IMR-90 (cell line): ENCODE results near the gene GNAT2. TPM values are rescaled to one million over a fixed set of nuclear protein-coding genes. Genes with fewer than 3 reads are reported as not detected.

ENCODE experiments used
- ATAC-seq: fragments of 200-7000 bp; cut with Tn5 transposase; 2 replicates; pipeline ENCODE4 v1.9.1; 2020; ENCODE audit warnings: low read depth, mild to moderate bottlenecking, moderate library complexity
- BruUV-seq: library from RNA; stranded (reverse); fragments of 400-500 nt; replicated peaks from 2 replicates; lab custom pipeline; 2021; lab: Mats Ljungman, UMichigan
- CTCF ChIA-PET: fragments of 300-600 bp; formaldehyde crosslinking; extraction: SDS; loops from one replicate; lab custom pipeline; 2021; ENCODE audit warnings: antibody characterized with exemption; lab: Yijun Ruan, JAX
- POLR2A ChIA-PET: fragments of 300-600 bp; sonication (Branson Sonifier 250); formaldehyde crosslinking; loops from one replicate; lab custom pipeline; 2022; ENCODE audit warnings: antibody characterized with exemption; ENCODE audit not compliant: unreplicated experiment; lab: Charles Lee
- DNase-seq: peaks from one replicate; pipeline ENCODE4 v3.0.0; 2013
- H2AFZ ChIP-seq: replicated peaks from 2 replicates; pipeline ENCODE3; 2013; ENCODE audit warnings: low read length, mild to moderate bottlenecking; ENCODE audit not compliant: poor library complexity
- H2AK5ac ChIP-seq: 2 replicates; pipeline ENCODE4 v1.6.1; 2013; ENCODE audit warnings: low read depth, low read length, inconsistent platforms
- H2AK9ac ChIP-seq: replicated peaks from 2 replicates; pipeline ENCODE3; 2013; ENCODE audit warnings: mild to moderate bottlenecking, low read depth, low read length, moderate library complexity; ENCODE audit not compliant: poor library complexity
- H2BK120ac ChIP-seq: 2 replicates; pipeline ENCODE4 v1.6.1; 2013; ENCODE audit warnings: low read depth, low read length, inconsistent platforms
- H2BK15ac ChIP-seq: 3 replicates; pipeline ENCODE4 v1.6.1; 2013; ENCODE audit warnings: low read depth, low read length, inconsistent platforms
- H2BK20ac ChIP-seq: 2 replicates; pipeline ENCODE4 v1.6.1; 2013; ENCODE audit warnings: low read depth, mild to moderate bottlenecking, inconsistent platforms, low read length, moderate library complexity
- H2BK5ac ChIP-seq: 2 replicates; pipeline ENCODE4 v1.6.1; 2013; ENCODE audit warnings: mild to moderate bottlenecking, low read depth, low read length, inconsistent platforms; ENCODE audit not compliant: poor library complexity, severe bottlenecking
- H3K14ac ChIP-seq: replicated peaks from 2 replicates; pipeline ENCODE4 v1.6.1; 2013; ENCODE audit warnings: low read depth, low read length, inconsistent platforms
- H3K18ac ChIP-seq: 2 replicates; pipeline ENCODE4 v1.6.1; 2013; ENCODE audit warnings: low read depth, low read length, control low read depth
- H3K23ac ChIP-seq: 2 replicates; pipeline ENCODE4 v1.6.1; 2013; ENCODE audit warnings: low read depth, low read length, inconsistent platforms
- H3K27ac ChIP-seq: 2 replicates; pipeline ENCODE4 v1.5.1; 2013; ENCODE audit warnings: mild to moderate bottlenecking, control low read depth, low read length; ENCODE audit not compliant: insufficient read depth
- H3K27me3 ChIP-seq: 2 replicates; pipeline ENCODE4 v1.6.1; 2013; ENCODE audit warnings: low read length; ENCODE audit not compliant: control insufficient read depth, insufficient read depth
- H3K36me3 ChIP-seq: 2 replicates; pipeline ENCODE4 v1.6.1; 2013; ENCODE audit warnings: low read length, mixed read lengths; ENCODE audit not compliant: control insufficient read depth, insufficient read depth
- H3K4ac ChIP-seq: 2 replicates; pipeline ENCODE4 v1.6.1; 2013; ENCODE audit warnings: low read depth, low read length, inconsistent platforms
- H3K4me1 ChIP-seq: 2 replicates; pipeline ENCODE4 v1.6.1; 2013; ENCODE audit warnings: low read length, mixed read lengths; ENCODE audit not compliant: control insufficient read depth, insufficient read depth
- H3K4me2 ChIP-seq: 2 replicates; pipeline ENCODE4 v1.6.1; 2013; ENCODE audit warnings: low read depth, mild to moderate bottlenecking, control low read depth, low read length, moderate library complexity
- H3K4me3 ChIP-seq: 2 replicates; pipeline ENCODE4 v1.5.1; 2013; ENCODE audit warnings: low read depth, mild to moderate bottlenecking, control low read depth, low read length, moderate library complexity; ENCODE audit not compliant: insufficient read depth
- H3K56ac ChIP-seq: 2 replicates; pipeline ENCODE4 v1.6.1; 2013; ENCODE audit warnings: low read length, inconsistent platforms; ENCODE audit not compliant: insufficient read depth; ENCODE audit errors: extremely low read depth
- H3K79me1 ChIP-seq, 2 experiments: 2 replicates each; pipeline ENCODE4 v1.6.1; 2013; ENCODE audit warnings: low read length in 2 of 2, inconsistent platforms in 1 of 2, low read depth in 1 of 2
- H3K9ac ChIP-seq: 2 replicates; pipeline ENCODE4 v1.6.1; 2013; ENCODE audit warnings: low read depth, low read length, control low read depth
- H3K9me1 ChIP-seq: 2 replicates; pipeline ENCODE4 v1.6.1; 2013; ENCODE audit warnings: low read length, inconsistent platforms; ENCODE audit not compliant: insufficient read depth
- H3K9me3 ChIP-seq: 2 replicates; pipeline ENCODE4 v1.6.1; 2013; ENCODE audit warnings: low read length; ENCODE audit not compliant: control insufficient read depth, insufficient read depth
- H4K20me1 ChIP-seq: 2 replicates; pipeline ENCODE4 v1.6.1; 2013; ENCODE audit warnings: low read length, inconsistent platforms; ENCODE audit not compliant: insufficient read depth
- H4K5ac ChIP-seq: 2 replicates; pipeline ENCODE4 v1.6.1; 2013; ENCODE audit warnings: mild to moderate bottlenecking, low read depth, low read length, control low read depth
- H4K8ac ChIP-seq, 2 experiments: 2 replicates each; pipeline ENCODE4 v1.6.1; 2013; ENCODE audit warnings: low read depth in 2 of 2, low read length in 2 of 2, control low read depth in 1 of 2, inconsistent platforms in 1 of 2
- H4K91ac ChIP-seq: 2 replicates; pipeline ENCODE4 v1.6.1; 2013; ENCODE audit warnings: low read depth, low read length, inconsistent platforms; ENCODE audit not compliant: insufficient read depth
- BHLHE40 ChIP-seq: fragments of 150-350 bp; IDR thresholded peaks from 2 replicates; pipeline ENCODE4 v1.6.1; 2016; ENCODE audit warnings: mild to moderate bottlenecking, low read depth, low read length
- CTCF ChIP-seq: conservative IDR thresholded peaks from 2 replicates; pipeline ENCODE4 v1.5.1; 2012; ENCODE audit warnings: mild to moderate bottlenecking, low read depth, low read length, improper control_type of control experiment
- ELK1 ChIP-seq: fragments of 150-350 bp; IDR thresholded peaks from 2 replicates; pipeline ENCODE4 v1.6.1; 2016; ENCODE audit warnings: low read depth, mild to moderate bottlenecking, low read length, moderate library complexity, borderline replicate concordance
- FOS ChIP-seq: fragments of 150-350 bp; IDR thresholded peaks from 2 replicates; pipeline ENCODE4 v1.6.1; 2016; ENCODE audit warnings: low read depth, low read length
- MAZ ChIP-seq: IDR thresholded peaks from 2 replicates; pipeline ENCODE4 v1.6.1; 2012; ENCODE audit warnings: low read depth, mild to moderate bottlenecking, low read length, improper control_type of control experiment, moderate library complexity, borderline replicate concordance
- MXI1 ChIP-seq: IDR thresholded peaks from 2 replicates; pipeline ENCODE4 v1.6.1; 2012; ENCODE audit warnings: low read depth, mild to moderate bottlenecking, low read length, moderate library complexity, borderline replicate concordance
- POLR2A ChIP-seq: IDR thresholded peaks from 2 replicates; pipeline ENCODE4 v1.6.1; 2012; ENCODE audit warnings: mild to moderate bottlenecking, low read depth, low read length
- RAD21 ChIP-seq: IDR thresholded peaks from 2 replicates; pipeline ENCODE4 v1.6.1; 2012; ENCODE audit warnings: low read length, improper control_type of control experiment
- RCOR1 ChIP-seq: IDR thresholded peaks from 2 replicates; pipeline ENCODE4 v1.6.1; 2012; ENCODE audit warnings: mild to moderate bottlenecking, low read length, improper control_type of control experiment; ENCODE audit not compliant: insufficient replicate concordance
- RFX5 ChIP-seq: IDR thresholded peaks from 2 replicates; pipeline ENCODE4 v1.8.0; 2012; ENCODE audit warnings: low read depth, mild to moderate bottlenecking, low read length, moderate library complexity
- SMC3 ChIP-seq: fragments of 150-350 bp; IDR thresholded peaks from 2 replicates; pipeline ENCODE4 v1.6.1; 2016; ENCODE audit warnings: low read depth, mild to moderate bottlenecking, antibody characterized with exemption, low read length, moderate library complexity
- USF2 ChIP-seq: fragments of 150-350 bp; IDR thresholded peaks from 2 replicates; pipeline ENCODE4 v1.6.1; 2017; ENCODE audit warnings: mild to moderate bottlenecking, antibody characterized with exemption, low read length, low read depth
- WGBS, 2 experiments: methylation state at CpG; one replicate each; pipeline versions ENCODE4 v1.1.5 to v1.1.7; 2013; ENCODE audit warnings: missing lambda C conversion rate in 2 of 2; ENCODE audit not compliant: insufficient read length in 1 of 2; ENCODE audit errors: extremely low coverage in 2 of 2; 5-methylcytosine and 5-hydroxymethylcytosine counted together
- dilution Hi-C: fragments of 300-500 bp; cut with HindIII; formaldehyde crosslinking; loops from one replicate; pipeline ENCODE4 v1.14.3; 2018; ENCODE audit warnings: low sequenced_read_pairs; ENCODE audit not compliant: unreplicated experiment
- in situ Hi-C: fragments of 300-500 bp; cut with MboI; formaldehyde crosslinking; loops from 3 replicates; pipeline ENCODE4 v1.14.3; 2019; ENCODE audit warnings: low sequenced_read_pairs, inconsistent platforms, mixed read lengths
- intact Hi-C: fragments of 100-400 bp; cut with micrococcal nuclease; formaldehyde crosslinking; loops from 2 replicates; pipeline ENCODE4 v1.10.0; 2022
- polyA plus RNA-seq, 3 experiments: library from polyadenylated mRNA; depleted of rRNA; stranded (reverse); fragments of >200 nt; gene quantifications; 2 replicates each; pipeline ENCODE4 v1.2.3, GENCODE V29; 2012; ENCODE audit warnings: low replicate concordance in 1 of 3
- total RNA-seq: library from RNA; depleted of rRNA; stranded (reverse); fragments of >200 nt; gene quantifications from 2 replicates; pipeline ENCODE4 v1.2.3, GENCODE V29; 2012

GNAT2 gene
- total and polyA plus RNA-seq, 2 of the 4 experiments (the other 2 are of a cell fraction): 0.17 to 0.36 TPM

- no peak for DNase-seq
- dilution Hi-C loops: no loop called here
- Histone ChIP-seq H3K18ac (no peak overlapping the region), H3K4me1 (peaks cover 19% of the 10 kb centered on the region), H2BK5ac (no peak overlapping the region), H3K56ac (no peak overlapping the region), H3K23ac (no peak overlapping the region), H3K36me3 (peaks cover 66% of the 10 kb centered on the region), H3K14ac (no peak overlapping the region), H3K27me3 (no peaks in the 10 kb centered on the region), H4K8ac (no peak overlapping the region), H4K20me1 (peaks cover 46% of the 10 kb centered on the region), H4K5ac (no peak overlapping the region), H2AK5ac (no peak overlapping the region; the same call in 1 of the 2 replicates), H2BK15ac (no peak overlapping the region), H3K4me2 (no peak overlapping the region), H2AK9ac (peak overlapping the region; percentile 55), H4K91ac (no peak overlapping the region), H2AFZ (no peak overlapping the region), H3K4me3 (no peak overlapping the region), H2BK120ac (no peak overlapping the region), H3K79me1 (peaks cover 24 to 72% of the 10 kb centered on the region in 2 experiments), H3K4ac (no peak overlapping the region), H3K9me3 (no peaks in the 10 kb centered on the region), H3K9me1 (peaks cover 10% of the 10 kb centered on the region; the same call in 1 of the 2 replicates), H3K27ac (no peak overlapping the region), H2BK20ac (no peak overlapping the region), H3K9ac (no peak overlapping the region)
- ChIA-PET CTCF (no interaction called here), POLR2A (interaction anchor here (1.5 kb wide), 1 partner anchor 80 kb away, joined by 4 read pairs; the partner anchor contains the start of gene GNAI3)
- ATAC-seq: no peak
- TF ChIP-seq MAZ (no peak), SMC3 (no peak), FOS (no peak), ELK1 (no peak), RFX5 (no peak), POLR2A (no peak), MXI1 (no peak), USF2 (no peak), RAD21 (no peak), RCOR1 (no peak), CTCF (no peak), BHLHE40 (no peak)
- WGBS, 2 experiments: 97% methylated on average over 17 of the region's 23 CpGs; no CpG with 5 or more reads in 1 of the 2 experiments
- in situ Hi-C loops: no loop called here
- intact Hi-C loops: loop anchor here (10.0 kb wide), 1 partner anchor 343 kb away; the partner anchor contains the start of gene PSRC1
- BruUV-seq: no TSS peak
These were observed 8.4 kb upstream of the GNAT2 start for GRCh38 chr1:109627692-109628399.
